Stimulated activated naive CD4-positive, alpha-beta T cell (primary cell): Measurements from ENCODE around the gene TLCD3A.
"Not testable (repeated sequence)": the region's sequence is repeated elsewhere in the genome, so short reads cannot be mapped to it uniquely, and the experiment has no call there.

Source experiments
- DNase-seq, 6 experiments: peaks; one replicate each; lab custom pipeline; 2025; lab: John Stamatoyannopoulos, UW

Gene TLCD3A

DNA sequence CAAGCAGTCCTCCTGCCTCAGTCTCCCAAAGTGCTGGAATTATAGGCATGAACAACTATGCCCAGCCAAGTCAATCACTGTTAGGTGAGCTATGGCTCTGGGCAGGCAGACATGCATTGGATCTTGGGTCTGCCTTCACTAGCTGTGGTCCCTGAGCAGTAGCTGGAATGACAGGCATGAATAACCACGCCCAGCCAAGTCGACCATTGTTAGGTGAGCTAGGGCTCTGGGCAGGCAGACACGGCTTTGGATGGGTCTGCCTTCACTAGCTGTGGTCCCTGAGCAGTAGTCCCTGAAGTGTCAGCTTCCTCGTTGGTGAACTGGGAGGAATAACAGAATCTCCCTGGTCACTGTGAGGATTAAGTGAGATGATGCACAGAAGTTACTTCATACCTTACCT, 56.2 kb downstream of the TLCD3A start:
- DNase-seq: no peak

DNA sequence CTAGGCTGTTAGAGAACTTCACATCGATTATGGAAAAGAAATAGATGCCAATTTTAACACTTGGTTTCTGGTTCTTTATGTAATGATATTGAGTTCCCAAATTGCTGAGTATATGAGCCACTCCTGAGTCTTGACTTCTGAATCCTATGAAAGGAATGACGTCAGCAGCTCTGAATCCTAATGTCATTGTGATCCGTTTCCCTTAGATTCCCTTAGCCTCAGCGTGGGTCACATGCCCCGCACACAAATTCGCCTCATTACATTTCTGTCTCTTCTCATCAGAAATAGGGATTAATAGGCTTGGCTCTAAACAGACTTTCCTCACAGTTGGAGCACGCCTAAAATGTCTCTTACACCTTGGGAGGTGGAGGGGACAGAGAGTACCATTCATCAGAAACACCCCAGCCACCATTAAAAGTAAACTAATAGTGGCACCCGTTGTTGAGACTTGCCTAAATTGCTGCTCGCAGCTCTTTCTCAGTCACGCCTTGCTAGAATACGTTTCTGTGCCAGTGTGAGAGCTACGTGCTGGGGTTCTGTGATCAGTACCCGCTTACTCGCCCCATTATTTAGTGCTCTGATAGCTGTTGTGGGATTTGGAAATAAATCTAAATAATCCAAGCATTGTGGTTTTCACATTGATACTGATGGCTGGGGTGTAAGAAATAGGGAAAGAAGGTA, 56.9 kb downstream of the TLCD3A start:
- no peak for DNase-seq

DNA sequence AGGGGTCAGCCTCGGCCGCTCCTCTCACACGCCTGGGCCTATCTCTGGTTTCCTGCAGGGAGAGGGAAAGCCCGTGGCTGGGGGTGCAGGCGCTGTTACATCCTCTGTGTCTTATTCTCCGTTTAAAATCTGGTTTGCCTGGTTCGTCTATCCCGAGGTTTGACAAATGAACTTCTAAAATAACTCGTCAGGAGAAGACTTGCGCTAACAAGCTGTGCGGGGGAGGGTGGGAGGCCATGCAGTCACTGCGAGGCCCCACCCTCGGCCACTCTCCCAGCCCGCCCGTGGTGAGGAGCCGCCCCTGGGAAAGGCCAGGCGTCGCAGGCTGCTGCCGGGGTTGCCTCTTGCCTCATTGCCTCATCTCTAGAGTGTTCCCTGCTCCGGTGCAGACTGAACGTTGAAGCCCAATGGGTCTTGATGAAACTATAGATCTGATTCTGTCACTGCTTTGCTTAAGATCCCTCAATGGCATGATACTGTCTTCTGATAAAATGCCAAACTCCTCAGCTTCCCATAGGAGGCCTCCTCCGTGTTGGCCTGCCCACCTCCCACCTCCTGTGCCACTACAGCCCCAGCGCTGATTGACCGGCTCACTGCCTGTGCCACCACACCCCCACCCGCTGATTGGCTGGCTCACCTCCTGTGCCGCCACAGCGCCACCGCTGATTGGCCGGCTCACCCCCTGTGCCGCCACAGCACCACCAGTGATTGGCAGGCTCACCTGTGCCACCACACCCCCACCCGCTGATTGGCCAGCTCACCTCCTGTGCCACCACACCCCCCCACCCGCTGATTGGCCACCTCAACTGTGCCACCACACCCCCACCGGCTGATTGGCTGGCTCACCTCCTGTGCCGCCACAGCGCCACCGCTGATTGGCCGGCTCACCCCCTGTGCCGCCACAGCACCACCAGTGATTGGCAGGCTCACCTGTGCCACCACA, 57.8 kb downstream of the TLCD3A start:
- DNase-seq: not testable (repeated sequence)

- DNase-seq: not testable (repeated sequence)
Observed at GRCh38 chr17:790874-791247, 58.5 kb downstream of the TLCD3A start.

- no peak for DNase-seq
Observed at GRCh38 chr17:791829-792228, 59.4 kb downstream of the TLCD3A start.

DNA sequence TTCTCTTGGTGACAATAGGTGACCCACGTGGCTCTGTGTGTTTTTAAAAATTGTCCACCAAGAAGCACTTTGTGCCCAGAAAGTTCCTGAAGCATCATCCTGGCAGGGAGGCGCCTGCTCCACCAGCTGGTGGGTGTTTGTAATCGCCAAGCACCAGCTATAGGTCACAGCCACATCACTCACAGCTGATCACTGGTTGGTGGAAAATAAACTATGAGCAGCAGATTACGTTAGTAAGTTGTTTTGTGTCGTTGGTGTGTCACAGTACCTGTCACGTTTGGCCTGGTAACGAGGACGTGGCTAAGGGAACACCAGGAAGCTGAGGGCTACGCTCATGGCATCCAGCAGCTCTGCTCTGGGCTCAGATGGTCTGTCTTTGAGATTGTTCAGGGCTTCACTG, 59.9 kb downstream of the TLCD3A start:
- DNase-seq: no peak
